B cell (primary cell): ENCODE data around the gene ATG4D. TPM values are rescaled to one million over a fixed set of nuclear protein-coding genes. Genes with fewer than 3 reads are reported as not detected.
A peak's percentile ranks its signal among the peaks of the same experiment; 100 is the strongest.

ENCODE experiments used
- ATAC-seq: fragments of 200-7000 bp; cut with Tn5 transposase; one replicate; pipeline ENCODE4 v1.10.0; 2021; ENCODE audit warnings: low read depth, mild to moderate bottlenecking, moderate number of reproducible peaks, moderate library complexity
- CTCF ChIA-PET: fragments of 350-600 bp; sonication (Branson Sonifier 250); formaldehyde crosslinking; loops from one replicate; lab custom pipeline; 2021; ENCODE audit warnings: antibody characterized with exemption, inconsistent platforms; lab: Charles Lee
- POLR2A ChIA-PET: fragments of 350-600 bp; sonication (Branson Sonifier 250); formaldehyde crosslinking; loops from one replicate; lab custom pipeline; 2021; ENCODE audit warnings: antibody characterized with exemption; lab: Charles Lee
- DNase-seq: peaks from one replicate; pipeline ENCODE4 v3.0.0; 2013
- H2AFZ ChIP-seq: 2 replicates; pipeline ENCODE4 v1.6.1; 2012; ENCODE audit warnings: mild to moderate bottlenecking, low read depth, low read length; ENCODE audit not compliant: insufficient read depth, poor library complexity, severe bottlenecking
- H3K27ac ChIP-seq, 2 donors: 1 replicate in 1 of 2; 2 replicates in 1 of 2; pipeline ENCODE4 v1.5.1; 2012 to 2013; ENCODE audit warnings: low read length in 2 of 2, mild to moderate bottlenecking in 2 of 2, moderate library complexity in 1 of 2
- H3K27me3 ChIP-seq, 4 experiments: fragments of 200-600 bp in 1 of 4; sonication (generic) in 1 of 4; replicated peaks in 1 of 4; 1 replicate in 2 of 4; 2 replicates in 2 of 4; pipeline versions ENCODE4 v1.6.1 to v1.7.0; 2013 to 2016; ENCODE audit warnings: low read length in 3 of 4, mild to moderate bottlenecking in 2 of 4, mixed read lengths in 1 of 4, moderate library complexity in 1 of 4; ENCODE audit not compliant: insufficient read depth in 4 of 4, control insufficient read depth in 3 of 4; ENCODE audit errors: control extremely low read depth in 1 of 4
- H3K36me3 ChIP-seq, 2 experiments: replicated peaks in 1 of 2; 1 replicate in 1 of 2; 2 replicates in 1 of 2; pipeline versions ENCODE4 v1.6.1 to v1.7.1; 2013; ENCODE audit warnings: low read length in 1 of 2; ENCODE audit not compliant: insufficient read depth in 2 of 2, control insufficient read depth in 1 of 2; ENCODE audit errors: control extremely low read depth in 1 of 2, extremely low read depth in 1 of 2
- H3K4me1 ChIP-seq, 2 donors: fragments of 200-600 bp in 1 of 2; sonication (generic) in 1 of 2; 1 replicate in 1 of 2; 2 replicates in 1 of 2; pipeline versions ENCODE4 v1.5.1 to v1.6.1; 2013 to 2017; ENCODE audit warnings: low read length in 2 of 2; ENCODE audit not compliant: control insufficient read depth in 2 of 2, insufficient read depth in 2 of 2
- H3K4me2 ChIP-seq: replicated peaks from 2 replicates; pipeline ENCODE3; 2012; ENCODE audit warnings: mild to moderate bottlenecking, low read depth, low read length; ENCODE audit not compliant: poor library complexity, severe bottlenecking
- H3K4me3 ChIP-seq, 5 experiments: fragments of 200-600 bp in 1 of 5; sonication (generic) in 1 of 5; 1 replicate in 3 of 5; 2 replicates in 2 of 5; pipeline versions ENCODE4 v1.5.1 to v1.7.0; 2011 to 2016; ENCODE audit warnings: low read length in 4 of 5, mild to moderate bottlenecking in 4 of 5, low read depth in 2 of 5, control low read depth in 1 of 5, moderate library complexity in 1 of 5; ENCODE audit not compliant: insufficient read depth in 1 of 5; ENCODE audit errors: control extremely low read depth in 1 of 5, extremely low read depth in 1 of 5
- H3K79me2 ChIP-seq: fragments of 200-600 bp; sonication (generic); one replicate; pipeline ENCODE4 v1.6.0; 2016; ENCODE audit warnings: low read length; ENCODE audit not compliant: control insufficient read depth, insufficient read depth
- H3K9ac ChIP-seq: fragments of 200-600 bp; sonication (generic); 2 replicates; pipeline ENCODE4 v1.6.1; 2017; ENCODE audit warnings: mild to moderate bottlenecking, low read length, moderate library complexity
- H3K9me3 ChIP-seq, 3 donors: one replicate each; pipeline versions ENCODE4 v1.6.1 to v1.7.1; 2013; ENCODE audit warnings: low read length in 2 of 3; ENCODE audit not compliant: control insufficient read depth in 2 of 3, insufficient read depth in 1 of 3; ENCODE audit errors: control extremely low read depth in 1 of 3
- H4K20me1 ChIP-seq: 2 replicates; pipeline ENCODE4 v1.6.0; 2012; ENCODE audit warnings: mild to moderate bottlenecking, low read length; ENCODE audit not compliant: insufficient read depth, control insufficient read depth, poor library complexity, severe bottlenecking
- H3K27ac Mint-ChIP-seq: one replicate; pipeline ENCODE4 v1.8.0; 2021; ENCODE audit warnings: mixed read lengths
- H3K27me3 Mint-ChIP-seq: one replicate; pipeline ENCODE4 v1.8.0; 2021; ENCODE audit warnings: mixed read lengths
- H3K4me1 Mint-ChIP-seq: one replicate; pipeline ENCODE4 v1.8.0; 2021; ENCODE audit warnings: mixed read lengths
- H3K4me3 Mint-ChIP-seq: one replicate; pipeline ENCODE4 v1.8.0; 2021; ENCODE audit warnings: mixed read lengths
- H3K9me3 Mint-ChIP-seq: one replicate; pipeline ENCODE4 v1.8.0; 2022; ENCODE audit warnings: mixed read lengths; ENCODE audit not compliant: insufficient read depth
- EZH2 ChIP-seq: IDR thresholded peaks from 2 replicates; pipeline ENCODE4 v1.6.1; 2012; ENCODE audit warnings: borderline replicate concordance, low read depth, mild to moderate bottlenecking, moderate library complexity, low read length; ENCODE audit not compliant: insufficient read depth, poor library complexity, severe bottlenecking
- WGBS: methylation state at CpG from one replicate; pipeline ENCODE4 v1.1.5; 2013; ENCODE audit warnings: missing lambda C conversion rate; ENCODE audit not compliant: insufficient coverage; 5-methylcytosine and 5-hydroxymethylcytosine counted together
- intact Hi-C: fragments of 100-400 bp; cut with micrococcal nuclease; formaldehyde crosslinking; loops from one replicate; pipeline ENCODE4 v1.10.0; 2022
- polyA plus RNA-seq: library from polyadenylated mRNA; depleted of rRNA; stranded (reverse); fragments of >200 nt; gene quantifications from 2 replicates; pipeline ENCODE4 v1.2.3, GENCODE V29; 2012
- total RNA-seq, 2 donors: library from RNA; stranded (reverse); fragments of 120-200 nt in 1 of 2; gene quantifications; 1 replicate in 1 of 2; 2 replicates in 1 of 2; pipeline versions ENCODE4 v1.2.3 to v1.2.4, GENCODE V29; 2013 to 2022
- TF ChIP-seq, protein P1 (sequence below): fragments of 200-600 bp; IDR thresholded peaks from one replicate; pipeline ENCODE4 v1.8.0; 2022; ENCODE audit warnings: antibody characterized with exemption, mild to moderate bottlenecking

ATG4D gene
- total and polyA plus RNA-seq, 2 donors (not counting 1 experiment from before 2014, with no cell fraction given): 58.8 to 75.5 TPM

DNA sequence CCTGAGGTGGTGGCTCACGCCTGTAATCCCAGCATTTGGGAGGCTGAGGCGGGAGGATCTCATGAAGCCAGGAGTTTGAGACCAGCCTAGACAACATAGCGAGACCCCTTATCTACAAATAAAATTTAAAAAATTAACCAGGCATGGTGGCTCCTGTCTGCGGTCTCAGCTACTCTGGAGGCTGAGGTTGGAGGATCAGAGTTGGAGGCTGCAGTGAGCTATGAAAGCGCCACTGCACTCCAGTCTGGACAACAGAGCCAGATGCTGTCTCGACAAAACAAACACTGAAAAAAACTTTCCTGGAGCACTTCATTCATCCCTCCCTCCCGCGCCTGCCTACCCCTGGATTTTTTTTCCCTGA is 665 bp upstream of the ATG4D start:
- Mint-ChIP-seq H3K4me1 (peaks cover 16% of the 10 kb centered on the region), H3K9me3 (no peaks in the 10 kb centered on the region), H3K4me3 (peak overlapping the region; percentile 87), H3K27me3 (peaks cover 12% of the 10 kb centered on the region), H3K27ac (peak overlapping the region; percentile 83)
- H3K4me1 ChIP-seq: peaks cover 12 to 19% of the 10 kb centered on the region in 2 donors
- peaks cover 12% of the 10 kb centered on the region for H4K20me1 ChIP-seq
- peak overlapping the region in 4 of 5 experiments; percentile 55 to 88 (median 78) for H3K4me3 ChIP-seq
- CTCF ChIA-PET: interaction anchor here (0.7 to 5.3 kb wide), 14 partner anchors 10 to 156 kb away, joined by 3 to 73 read pairs (median 5); partner anchors contain the start of genes CDKN2D and KRI1
- H2AFZ ChIP-seq: peak overlapping the region; percentile 98
- TF ChIP-seq EZH2: no peak
- TF ChIP-seq, protein P1, sequence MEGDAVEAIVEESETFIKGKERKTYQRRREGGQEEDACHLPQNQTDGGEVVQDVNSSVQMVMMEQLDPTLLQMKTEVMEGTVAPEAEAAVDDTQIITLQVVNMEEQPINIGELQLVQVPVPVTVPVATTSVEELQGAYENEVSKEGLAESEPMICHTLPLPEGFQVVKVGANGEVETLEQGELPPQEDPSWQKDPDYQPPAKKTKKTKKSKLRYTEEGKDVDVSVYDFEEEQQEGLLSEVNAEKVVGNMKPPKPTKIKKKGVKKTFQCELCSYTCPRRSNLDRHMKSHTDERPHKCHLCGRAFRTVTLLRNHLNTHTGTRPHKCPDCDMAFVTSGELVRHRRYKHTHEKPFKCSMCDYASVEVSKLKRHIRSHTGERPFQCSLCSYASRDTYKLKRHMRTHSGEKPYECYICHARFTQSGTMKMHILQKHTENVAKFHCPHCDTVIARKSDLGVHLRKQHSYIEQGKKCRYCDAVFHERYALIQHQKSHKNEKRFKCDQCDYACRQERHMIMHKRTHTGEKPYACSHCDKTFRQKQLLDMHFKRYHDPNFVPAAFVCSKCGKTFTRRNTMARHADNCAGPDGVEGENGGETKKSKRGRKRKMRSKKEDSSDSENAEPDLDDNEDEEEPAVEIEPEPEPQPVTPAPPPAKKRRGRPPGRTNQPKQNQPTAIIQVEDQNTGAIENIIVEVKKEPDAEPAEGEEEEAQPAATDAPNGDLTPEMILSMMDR: no peak
- H3K9me3 ChIP-seq: no peaks in the 10 kb centered on the region
- POLR2A ChIA-PET: interaction anchor here (0.7 to 1.8 kb wide), 9 partner anchors 10 to 115 kb away, joined by 3 to 8 read pairs (median 4); partner anchors contain the start of gene KRI1
- H3K79me2 ChIP-seq: peaks cover 29% of the 10 kb centered on the region
- intact Hi-C loops: loop anchor here (1.0 to 5.0 kb wide), 4 partner anchors 23 to 140 kb away; partner anchors contain the start of genes CDC37 and KRI1
- H3K27ac ChIP-seq: peak overlapping the region in 1 of 2 donors; percentile 34
- peak overlapping the region; percentile 94 for H3K9ac ChIP-seq
- DNase-seq: no peak
- peaks cover 0 to 11% (median 0%) of the 10 kb centered on the region in 4 experiments for H3K27me3 ChIP-seq
- 60% methylated on average over 6 of the region's 8 CpGs for WGBS
- no peak for ATAC-seq
- peaks cover 0 to 6% of the 10 kb centered on the region in 2 experiments for H3K36me3 ChIP-seq
- H3K4me2 ChIP-seq: peak overlapping the region; percentile 91

DNA sequence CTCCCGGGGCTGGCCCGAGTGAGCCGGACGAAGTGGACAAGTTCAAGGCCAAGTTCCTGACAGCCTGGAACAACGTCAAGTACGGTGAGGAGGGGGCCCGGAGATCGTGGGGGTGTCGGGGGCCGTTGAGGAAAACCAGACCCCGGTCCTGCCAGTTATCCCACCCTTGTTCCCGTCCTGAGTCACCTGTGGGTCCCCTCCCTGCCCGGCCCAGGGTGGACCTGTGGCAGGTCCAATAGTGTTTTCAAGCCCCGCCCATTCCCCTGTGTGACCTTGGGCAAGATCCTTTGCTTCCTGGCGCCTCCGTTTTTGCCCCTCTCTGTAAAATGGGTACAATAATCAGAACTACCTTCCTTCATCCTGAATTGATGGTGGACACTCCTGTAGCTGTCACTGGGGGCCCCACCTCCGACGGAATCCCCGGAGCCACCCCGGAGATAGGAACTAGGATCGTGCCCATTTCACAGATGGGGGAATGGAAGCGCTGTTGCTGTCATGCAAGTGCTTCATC is 593 bp downstream of the ATG4D start:
- POLR2A ChIA-PET: no interaction called here
- intact Hi-C loops: loop anchor here (5.0 kb wide), 1 partner anchor 37 kb away; no protein-coding TSS in a partner anchor
- CTCF ChIA-PET: no interaction called here

More for the DNA sequence above, 593 bp downstream of the ATG4D start:
- Histone ChIP-seq H3K4me1 (peaks cover 12 to 19% of the 10 kb centered on the region in 2 donors), H3K4me3 (peak overlapping the region; percentile 27 to 88 (median 75)), H3K4me2 (peak overlapping the region; percentile 91), H3K79me2 (peaks cover 36% of the 10 kb centered on the region), H3K27ac (peak overlapping the region in 1 of 2 donors; percentile 85), H3K27me3 (peaks cover 0 to under 1% (median 0%) of the 10 kb centered on the region in 4 experiments), H3K9ac (peak overlapping the region; percentile 94), H3K9me3 (no peaks in the 10 kb centered on the region), H2AFZ (peak overlapping the region; percentile 98), H4K20me1 (peaks cover 12% of the 10 kb centered on the region), H3K36me3 (peaks cover 0 to 15% of the 10 kb centered on the region in 2 experiments)
- WGBS: 24% methylated on average over 22 of the region's 22 CpGs
- H3K4me3 Mint-ChIP-seq: peak overlapping the region; percentile 89
- H3K4me1 Mint-ChIP-seq: peaks cover 14% of the 10 kb centered on the region
- no peaks in the 10 kb centered on the region for H3K9me3 Mint-ChIP-seq
- peak overlapping the region; percentile 87 for H3K27ac Mint-ChIP-seq
- ATAC-seq: no peak
- H3K27me3 Mint-ChIP-seq: peaks cover 3% of the 10 kb centered on the region
- DNase-seq: peak; percentile 33
- TF ChIP-seq, protein P1: no peak
